BE2C (cell line): ENCODE measurements around the gene NF1.

Source experiments
- DNase-seq: peaks from one replicate; pipeline ENCODE4 v3.0.0-alpha.2; 2020
- H3K27me3 ChIP-seq: fragments of 250-450 bp; sonication (Bioruptor Pico); 2 replicates; pipeline ENCODE4 v1.5.1; 2020; ENCODE audit warnings: mild to moderate bottlenecking
- H3K36me3 ChIP-seq: fragments of 250-450 bp; sonication (Bioruptor Pico); 2 replicates; pipeline ENCODE4 v1.5.1; 2020; ENCODE audit warnings: mild to moderate bottlenecking
- H3K4me1 ChIP-seq: fragments of 250-450 bp; sonication (Bioruptor Pico); 2 replicates; pipeline ENCODE4 v1.5.1; 2020
- H3K4me3 ChIP-seq: 2 replicates; pipeline ENCODE4 v1.5.1; 2011; ENCODE audit warnings: low read depth, low read length
- H3K9me3 ChIP-seq: fragments of 250-450 bp; sonication (Bioruptor Pico); 2 replicates; pipeline ENCODE4 v1.5.1; 2020
- CTCF ChIP-seq: IDR thresholded peaks from 2 replicates; pipeline ENCODE4 v1.5.1; 2012; ENCODE audit warnings: mild to moderate bottlenecking, low read depth, low read length

Gene NF1

DNA sequence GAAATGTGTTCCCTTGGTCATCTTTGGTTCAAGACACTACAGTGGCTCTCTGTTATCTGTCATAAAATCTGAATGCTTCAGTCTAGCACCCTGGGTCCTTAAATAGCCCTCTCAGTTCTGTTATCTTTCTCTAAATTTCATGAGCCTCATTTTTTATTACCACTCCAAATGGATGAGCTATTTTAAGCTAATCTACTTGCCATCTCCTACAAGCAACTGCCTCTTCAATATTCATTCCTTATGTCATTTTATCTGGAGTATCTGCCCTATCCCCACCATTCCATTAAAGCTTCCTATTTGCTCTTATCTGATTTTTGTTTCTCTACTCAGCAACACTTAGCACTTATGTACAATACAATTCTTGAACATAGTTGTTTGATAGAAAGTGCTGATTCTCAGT lies 254.7 kb downstream of the NF1 start:
- Histone ChIP-seq H3K9me3 (no peaks in the 10 kb centered on the region), H3K27me3 (no peaks in the 10 kb centered on the region), H3K36me3 (peaks cover 4% of the 10 kb centered on the region; the same call in 1 of the 2 replicates), H3K4me3 (no peak overlapping the region), H3K4me1 (no peaks in the 10 kb centered on the region)
- no peak for TF ChIP-seq CTCF
- no peak for DNase-seq

GRCh38 chr17:31355935-31356334 lies 261.2 kb downstream of the NF1 start:
- no peaks in the 10 kb centered on the region for H3K4me1 ChIP-seq
- no peaks in the 10 kb centered on the region for H3K27me3 ChIP-seq
- no peak for DNase-seq
- H3K36me3 ChIP-seq = peaks cover 7% of the 10 kb centered on the region; the same call in 1 of the 2 replicates
- no peak overlapping the region for H3K4me3 ChIP-seq
- no peak for TF ChIP-seq CTCF
- no peaks in the 10 kb centered on the region for H3K9me3 ChIP-seq

DNA sequence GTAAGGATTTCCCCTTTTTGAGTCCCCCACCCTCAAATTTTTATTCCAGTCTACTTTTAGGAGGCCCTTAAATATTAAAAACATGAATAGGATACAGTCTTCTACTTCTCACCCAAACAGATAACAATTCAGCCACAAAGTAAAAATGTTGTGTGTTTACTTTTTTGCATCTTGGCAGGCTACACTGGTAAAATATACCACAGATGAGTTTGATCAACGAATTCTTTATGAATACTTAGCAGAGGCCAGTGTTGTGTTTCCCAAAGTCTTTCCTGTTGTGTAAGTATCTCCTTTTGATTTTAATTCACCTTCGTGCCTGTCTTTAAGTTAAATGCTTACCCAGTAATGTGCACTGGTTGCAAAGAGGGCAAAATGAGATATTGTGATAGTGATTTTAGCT lies 262.3 kb downstream of the NF1 start:
- DNase-seq = no peak
- peaks cover 7% of the 10 kb centered on the region; the same call in 1 of the 2 replicates for H3K36me3 ChIP-seq
- H3K9me3 ChIP-seq = no peaks in the 10 kb centered on the region
- H3K4me1 ChIP-seq = no peaks in the 10 kb centered on the region
- no peaks in the 10 kb centered on the region for H3K27me3 ChIP-seq
- TF ChIP-seq CTCF = no peak
- H3K4me3 ChIP-seq = no peak overlapping the region

DNA sequence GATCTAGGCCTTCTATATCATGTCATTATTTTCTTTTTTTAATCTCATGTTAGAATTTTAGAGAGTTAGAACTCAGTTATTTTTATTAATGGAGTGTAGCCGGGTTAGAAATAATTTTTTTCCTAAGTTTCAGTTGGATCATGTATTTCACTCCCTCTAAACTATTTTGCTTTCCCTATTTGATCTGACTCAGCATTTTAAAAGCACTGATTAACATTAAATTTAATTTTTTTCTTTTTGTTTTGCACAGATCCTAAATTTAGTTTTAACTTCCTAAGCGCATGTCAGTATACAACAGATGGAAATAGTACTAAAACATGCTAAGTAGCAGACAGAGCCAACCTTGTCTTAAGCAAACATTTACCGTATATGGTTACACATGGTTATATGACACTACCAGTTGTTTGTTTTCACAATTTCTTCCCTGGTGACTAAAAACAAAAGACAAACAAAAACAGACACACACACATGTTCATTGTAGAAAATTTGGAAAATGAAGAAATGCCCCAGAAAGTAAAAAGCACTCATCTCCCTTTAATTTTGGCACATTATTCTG lies 263.1 kb downstream of the NF1 start:
- no peak for TF ChIP-seq CTCF
- DNase-seq = no peak
- Histone ChIP-seq H3K4me1 (no peaks in the 10 kb centered on the region), H3K4me3 (no peak overlapping the region), H3K27me3 (no peaks in the 10 kb centered on the region), H3K9me3 (no peaks in the 10 kb centered on the region), H3K36me3 (peaks cover 7% of the 10 kb centered on the region; the same call in 1 of the 2 replicates)

DNA sequence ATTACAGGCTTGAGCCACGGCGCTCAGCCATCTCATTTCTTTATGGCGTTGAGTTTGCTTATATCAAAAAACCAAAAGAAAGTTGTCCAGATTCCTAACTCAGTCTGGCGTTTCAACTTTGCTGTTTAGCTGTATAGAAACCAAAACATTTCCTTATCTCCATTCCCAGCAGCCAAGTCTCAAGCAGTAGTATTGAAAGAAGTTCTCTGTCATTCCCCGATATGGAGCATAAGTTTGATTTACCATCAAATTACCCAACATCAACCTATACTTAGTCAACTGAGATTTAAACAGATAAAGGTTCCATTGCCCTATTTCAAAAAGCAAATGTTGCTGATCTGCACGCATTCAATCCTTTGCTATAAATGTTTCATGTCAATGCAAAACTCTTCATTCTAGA lies 269.2 kb downstream of the NF1 start:
- Histone ChIP-seq H3K9me3 (no peaks in the 10 kb centered on the region), H3K36me3 (no peaks in the 10 kb centered on the region), H3K4me3 (no peak overlapping the region), H3K4me1 (no peaks in the 10 kb centered on the region), H3K27me3 (no peaks in the 10 kb centered on the region)
- DNase-seq = no peak
- TF ChIP-seq CTCF = no peak

DNA sequence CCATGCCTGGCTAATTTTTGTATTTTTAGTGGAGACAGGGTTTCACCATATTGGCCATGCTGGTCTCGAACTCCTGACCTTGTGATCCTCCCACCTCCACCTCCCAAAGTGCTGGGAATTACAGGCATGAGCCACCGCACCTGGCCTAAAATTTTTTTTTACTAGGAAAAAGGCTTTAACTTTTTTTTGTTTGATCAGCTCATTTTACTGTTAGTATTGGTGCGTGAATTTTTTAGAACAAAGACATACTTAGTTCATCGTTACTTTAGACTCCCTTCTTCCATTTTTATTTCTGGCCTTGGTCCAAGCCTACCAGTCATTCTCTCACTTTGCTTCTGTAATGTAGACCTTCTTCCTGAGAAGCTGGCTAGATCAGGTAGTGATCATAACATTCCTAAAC lies 271.3 kb downstream of the NF1 start:
- no peak for DNase-seq
- no peak for TF ChIP-seq CTCF

More for the DNA sequence above, 271.3 kb downstream of the NF1 start:
- H3K27me3 ChIP-seq = no peaks in the 10 kb centered on the region
- no peaks in the 10 kb centered on the region for H3K9me3 ChIP-seq
- H3K36me3 ChIP-seq = no peaks in the 10 kb centered on the region
- no peak overlapping the region for H3K4me3 ChIP-seq
- no peaks in the 10 kb centered on the region for H3K4me1 ChIP-seq
